H1 (cell line): ENCODE data around the gene FPR2. TPM values are rescaled to one million over a fixed set of nuclear protein-coding genes. Genes with fewer than 3 reads are reported as not detected.

Experiments
- CTCF ChIA-PET: fragments of 300-600 bp; sonication (Branson Sonifier 250); formaldehyde crosslinking; loops from one replicate; lab custom pipeline; 2021; ENCODE audit not compliant: partially characterized antibody; lab: Charles Lee
- POLR2A ChIA-PET: fragments of 300-600 bp; sonication (Branson Sonifier 250); formaldehyde crosslinking; loops from one replicate; lab custom pipeline; 2021; ENCODE audit warnings: inconsistent platforms; ENCODE audit not compliant: partially characterized antibody; lab: Charles Lee
- DNase-seq, 2 experiments: peaks; one replicate each; pipeline versions ENCODE4 v3.0.0 to v3.0.0-alpha.2; 2010 to 2022; ENCODE audit warnings: low spot score in 2 of 2, low read depth in 1 of 2, mixed read lengths in 1 of 2
- FAIRE-seq: peaks from 2 replicates; lab custom pipeline; 2011; peaks lifted over from hg19 to GRCh38; lab: Jason Lieb, UNC
- H2AFZ ChIP-seq: 2 replicates; pipeline ENCODE4 v1.8.1; 2012; ENCODE audit warnings: low read length, inconsistent platforms
- H2AK5ac ChIP-seq: 2 replicates; pipeline ENCODE4 v1.6.1; 2013; ENCODE audit warnings: low read depth, low read length
- H2BK120ac ChIP-seq: replicated peaks from 2 replicates; pipeline ENCODE3; 2013; ENCODE audit warnings: low read depth, low read length, inconsistent platforms
- H2BK12ac ChIP-seq: 2 replicates; pipeline ENCODE4 v1.6.1; 2013; ENCODE audit warnings: low read depth, low read length
- H2BK15ac ChIP-seq: 2 replicates; pipeline ENCODE4 v1.6.1; 2013; ENCODE audit warnings: low read length
- H2BK20ac ChIP-seq: 2 replicates; pipeline ENCODE4 v1.6.1; 2013; ENCODE audit warnings: low read length
- H2BK5ac ChIP-seq: 2 replicates; pipeline ENCODE4 v1.6.1; 2013; ENCODE audit warnings: low read depth, low read length
- H3K14ac ChIP-seq: 2 replicates; pipeline ENCODE4 v1.6.1; 2013; ENCODE audit warnings: inconsistent platforms; ENCODE audit not compliant: insufficient read length
- H3K18ac ChIP-seq: 2 replicates; pipeline ENCODE4 v1.6.1; 2013; ENCODE audit warnings: low read length; ENCODE audit errors: extremely low read depth
- H3K23ac ChIP-seq: 2 replicates; pipeline ENCODE4 v1.6.1; 2013; ENCODE audit warnings: inconsistent platforms; ENCODE audit not compliant: insufficient read length
- H3K23me2 ChIP-seq: 2 replicates; pipeline ENCODE4 v1.6.1; 2013; ENCODE audit warnings: low read depth, low read length
- H3K27ac ChIP-seq: 2 replicates; pipeline ENCODE4 v1.6.1; 2011; ENCODE audit warnings: low read depth, low read length, inconsistent platforms
- H3K27me3 ChIP-seq, 4 experiments: replicated peaks in 1 of 4; 1 replicate in 1 of 4; 2 replicates in 3 of 4; pipeline versions ENCODE4 v1.6.1 to v1.8.1; 2011 to 2013; ENCODE audit warnings: low read length in 3 of 4, mild to moderate bottlenecking in 3 of 4, inconsistent platforms in 2 of 4, mixed read lengths in 2 of 4, moderate library complexity in 1 of 4; ENCODE audit not compliant: control insufficient read depth in 3 of 4, insufficient read depth in 3 of 4; ENCODE audit errors: extremely low read depth in 1 of 4
- H3K36me3 ChIP-seq, 4 experiments: 2 replicates each; pipeline versions ENCODE4 v1.6.1 to v1.8.1; 2011 to 2013; ENCODE audit warnings: mild to moderate bottlenecking in 4 of 4, low read length in 3 of 4, moderate library complexity in 2 of 4, control low read depth in 1 of 4, inconsistent platforms in 1 of 4; ENCODE audit not compliant: insufficient read depth in 4 of 4, control insufficient read depth in 2 of 4
- H3K4ac ChIP-seq: replicated peaks from 2 replicates; pipeline ENCODE3; 2013; ENCODE audit warnings: low read length, low read depth, mixed read lengths, inconsistent platforms; ENCODE audit not compliant: insufficient read length
- H3K4me1 ChIP-seq, 4 experiments: replicated peaks in 1 of 4; 1 replicate in 1 of 4; 2 replicates in 3 of 4; pipeline versions ENCODE4 v1.6.1 to v1.8.1; 2011 to 2013; ENCODE audit warnings: low read length in 3 of 4, inconsistent platforms in 2 of 4, mixed read lengths in 1 of 4; ENCODE audit not compliant: insufficient read depth in 4 of 4, control insufficient read depth in 3 of 4
- H3K4me2 ChIP-seq, 2 experiments: 2 replicates each; pipeline versions ENCODE4 v1.6.1 to v1.8.1; 2011 to 2013; ENCODE audit warnings: low read depth in 2 of 2, low read length in 2 of 2, control low read depth in 1 of 2, inconsistent platforms in 1 of 2, mild to moderate bottlenecking in 1 of 2; ENCODE audit not compliant: insufficient read depth in 1 of 2
- H3K4me3 ChIP-seq, 4 experiments: fragments of 200-600, 300-600 bp in 1 of 4; sonication (generic), shearing (Covaris generic), sonication (Bioruptor Twin) in 1 of 4; 2 replicates each; pipeline versions ENCODE4 v1.5.1 to v1.8.1; 2011 to 2016; ENCODE audit warnings: low read length in 4 of 4, low read depth in 3 of 4, control low read depth in 2 of 4, inconsistent platforms in 2 of 4, mild to moderate bottlenecking in 2 of 4, mixed read lengths in 1 of 4, moderate library complexity in 1 of 4; ENCODE audit not compliant: insufficient read depth in 2 of 4; ENCODE audit errors: extremely low read depth in 1 of 4
- H3K56ac ChIP-seq: replicated peaks from 2 replicates; pipeline ENCODE3; 2013; ENCODE audit warnings: low read depth, mild to moderate bottlenecking, mixed read lengths, low read length, inconsistent platforms; ENCODE audit not compliant: insufficient read length
- H3K79me1 ChIP-seq: 2 replicates; pipeline ENCODE4 v1.6.1; 2013; ENCODE audit warnings: low read depth, low read length, control low read depth
- H3K79me2 ChIP-seq, 2 experiments: 2 replicates each; pipeline versions ENCODE4 v1.6.1 to v1.8.1; 2012 to 2013; ENCODE audit warnings: low read length in 2 of 2, mild to moderate bottlenecking in 2 of 2, inconsistent platforms in 1 of 2; ENCODE audit not compliant: insufficient read depth in 2 of 2, control insufficient read depth in 1 of 2
- H3K9ac ChIP-seq, 4 experiments: replicated peaks in 1 of 4; 1 replicate in 1 of 4; 2 replicates in 3 of 4; pipeline versions ENCODE4 v1.6.1 to v1.8.1; 2011 to 2013; ENCODE audit warnings: low read depth in 3 of 4, low read length in 3 of 4, control low read depth in 2 of 4, mild to moderate bottlenecking in 2 of 4, moderate library complexity in 2 of 4, inconsistent platforms in 1 of 4; ENCODE audit errors: extremely low read depth in 1 of 4
- H3K9me3 ChIP-seq, 2 experiments: 2 replicates each; pipeline versions ENCODE4 v1.6.1 to v1.8.1; 2012 to 2013; ENCODE audit warnings: mild to moderate bottlenecking in 2 of 2, moderate library complexity in 2 of 2, control low read depth in 1 of 2, inconsistent platforms in 1 of 2, low read depth in 1 of 2, low read length in 1 of 2, mixed read lengths in 1 of 2; ENCODE audit not compliant: insufficient read depth in 2 of 2
- H4K20me1 ChIP-seq, 2 experiments: replicated peaks in 1 of 2; 2 replicates each; pipeline versions ENCODE3 to v1.8.1; 2011 to 2013; ENCODE audit warnings: inconsistent platforms in 2 of 2, low read length in 2 of 2, mild to moderate bottlenecking in 1 of 2; ENCODE audit not compliant: insufficient read depth in 2 of 2, control insufficient read depth in 1 of 2
- H4K5ac ChIP-seq: 2 replicates; pipeline ENCODE4 v1.6.1; 2013; ENCODE audit warnings: low read length, low read depth, mixed read lengths, inconsistent platforms; ENCODE audit not compliant: insufficient read length
- H4K8ac ChIP-seq: 2 replicates; pipeline ENCODE4 v1.8.0; 2013; ENCODE audit warnings: mild to moderate bottlenecking, moderate library complexity, low read length, inconsistent platforms; ENCODE audit not compliant: insufficient read depth; ENCODE audit errors: extremely low read depth
- H4K91ac ChIP-seq: replicated peaks from 2 replicates; pipeline ENCODE3; 2013; ENCODE audit warnings: low read length, mixed read lengths, inconsistent platforms; ENCODE audit not compliant: insufficient read length
- TCF12 ChIP-seq: IDR thresholded peaks from 2 replicates; pipeline ENCODE4 v1.6.1; 2011; ENCODE audit warnings: low read depth, mild to moderate bottlenecking, low read length
- WGBS, 2 experiments: shearing (Covaris generic) in 1 of 2; methylation state at CpG; one replicate each; pipeline versions ENCODE4 v1.1.6 to v1.1.7; 2013 to 2015; ENCODE audit warnings: low lambda C conversion rate in 2 of 2, mixed read lengths in 2 of 2, inconsistent platforms in 1 of 2, low coverage in 1 of 2, missing lambda C conversion rate in 1 of 2; ENCODE audit not compliant: insufficient replicate concordance in 2 of 2, insufficient coverage in 1 of 2, insufficient read length in 1 of 2; ENCODE audit errors: extremely low coverage in 1 of 2, missing lambda C conversion rate in 1 of 2; 5-methylcytosine and 5-hydroxymethylcytosine counted together
- polyA plus RNA-seq, 7 experiments: library from polyadenylated mRNA; depleted of rRNA in 3 of 7; stranded (reverse) in 5 of 7; unstranded in 2 of 7; fragments of >200 nt in 5 of 7; fragments of 200-250 nt in 2 of 7; gene quantifications; 1 replicate in 5 of 7; 2 replicates in 1 of 7; 4 replicates in 1 of 7; pipeline versions ENCODE4 v1.2.1 to v1.2.3, GENCODE V29; 2011 to 2013; ENCODE audit warnings: missing spikeins in 2 of 7, mixed read lengths in 2 of 7
- total RNA-seq: library from RNA; stranded (reverse); fragmentation: NEBNext Ultra II Directional; extraction: Animal tissue kit (Norgen Biotek cat#: 25700); gene quantifications from 2 replicates; pipeline ENCODE4 v1.2.1, GENCODE V29; 2021

Gene FPR2
- total and polyA plus RNA-seq, 2 of the 8 experiments (the other 6 are each of a cell fraction or from before 2014, with no cell fraction given): 0.17 TPM; not detected in 1

DNA sequence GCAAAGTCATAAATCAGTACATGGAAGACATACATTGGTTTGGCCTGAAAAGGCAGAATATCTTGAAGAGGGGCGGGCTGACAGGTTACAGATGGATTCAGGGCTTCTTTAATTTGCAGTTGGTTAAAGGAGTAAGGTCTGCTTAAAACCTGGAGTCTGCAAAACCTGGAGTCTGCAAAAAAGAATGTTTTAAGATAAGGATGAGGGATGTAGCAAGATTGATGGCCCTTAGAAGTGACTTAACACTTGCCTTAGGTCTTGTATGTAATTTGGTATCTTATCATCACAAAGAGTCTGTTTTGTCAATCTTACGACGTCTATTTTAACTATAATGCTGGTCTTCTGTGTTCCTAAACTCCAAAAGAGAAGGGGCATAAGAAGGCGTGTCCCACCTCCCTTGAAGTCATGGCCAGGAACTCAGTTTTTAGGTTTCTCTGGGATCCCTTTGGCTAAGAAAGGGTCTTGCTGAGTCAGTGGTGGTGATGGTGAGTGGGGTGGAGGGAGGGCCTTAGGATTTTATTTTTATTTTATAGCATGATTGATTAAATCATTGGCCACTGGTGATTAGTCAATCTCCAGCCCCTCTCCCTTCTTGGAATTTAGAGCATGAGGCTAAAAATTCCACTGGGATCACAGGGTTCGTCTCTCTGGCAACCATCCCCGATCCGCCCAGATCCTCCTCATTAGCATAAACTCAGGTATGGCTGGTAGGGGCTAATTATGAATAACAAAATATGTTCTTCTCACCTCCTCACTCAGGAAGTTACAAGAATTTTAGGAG is 27.0 kb upstream of the FPR2 start:
- WGBS, 2 experiments: 70% methylated on average over 7 of the region's 7 CpGs; no CpG with 5 or more reads in 1 of the 2 experiments

More for the DNA sequence above, 27.0 kb upstream of the FPR2 start:
- Histone ChIP-seq H2BK12ac (no peak overlapping the region), H3K14ac (no peak overlapping the region), H4K20me1 (no peaks in the 10 kb centered on the region), H2BK15ac (no peak overlapping the region), H2AK5ac (no peak overlapping the region), H3K4me2 (0 out of 4 replicates have a peak overlapping the region, but pooled peaks have one; percentile 4 to 15), H3K9ac (no peak overlapping the region; a peak in 1 of 7 replicates), H2AFZ (no peak overlapping the region), H3K56ac (no peak overlapping the region), H3K79me2 (no peaks in the 10 kb centered on the region), H3K36me3 (no peaks in the 10 kb centered on the region), H4K91ac (no peak overlapping the region), H3K18ac (no peak overlapping the region), H3K23ac (no peak overlapping the region), H3K4me3 (no peak overlapping the region), H3K4ac (no peak overlapping the region), H2BK120ac (no peak overlapping the region), H3K27ac (no peak overlapping the region), H3K4me1 (peaks cover 0 to 3% (median 0%) of the 10 kb centered on the region in 4 experiments; a peak in 2 of 7 replicates), H4K5ac (no peak overlapping the region), H3K9me3 (peaks cover 0 to 15% of the 10 kb centered on the region in 2 experiments; a peak in 2 of 4 replicates), H2BK5ac (no peak overlapping the region), H3K23me2 (no peaks in the 10 kb centered on the region), H2BK20ac (no peak overlapping the region), H3K79me1 (no peaks in the 10 kb centered on the region), H3K27me3 (peaks cover 0 to 2% (median 0%) of the 10 kb centered on the region in 4 experiments; a peak in 1 of 7 replicates), H4K8ac (no peak overlapping the region)
- DNase-seq (no peak), FAIRE-seq (no peak)
- ChIA-PET CTCF (interaction anchor here (1.2 to 1.5 kb wide), 3 partner anchors 9 to 43 kb away, joined by 3 to 4 read pairs (median 3); no protein-coding TSS in a partner anchor), POLR2A (no interaction called here)
- no peak for TF ChIP-seq TCF12
